GM19395 (cell line): Measurements from ENCODE around the gene TNFRSF19.

Source experiments
- ATAC-seq: cut with Tn5 transposase; IDR thresholded peaks from one replicate; pipeline ENCODE4 v1.9.1; 2021; ENCODE audit warnings: mild to moderate bottlenecking, moderate library complexity; ENCODE audit not compliant: unreplicated experiment

Gene TNFRSF19

DNA sequence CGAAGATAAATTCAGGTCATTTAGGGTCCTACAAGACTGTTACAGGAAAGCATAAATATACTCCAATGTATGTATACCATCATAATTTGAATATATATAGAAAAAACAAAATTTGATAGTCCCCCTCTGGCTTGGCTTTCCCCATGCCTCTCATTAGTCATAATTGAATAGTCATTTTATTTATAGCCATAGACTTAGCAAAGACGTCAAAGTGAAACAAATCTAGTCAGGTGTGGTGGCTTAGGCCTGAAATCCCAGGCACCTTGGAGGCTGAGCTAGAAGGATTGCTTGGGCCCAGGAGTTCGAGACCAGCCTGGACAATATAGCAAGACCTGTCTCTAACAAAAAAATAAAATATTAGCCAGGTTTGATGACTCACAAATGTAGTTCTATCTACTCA, 141.1 kb downstream of the TNFRSF19 start:
- ATAC-seq, result no peak

DNA sequence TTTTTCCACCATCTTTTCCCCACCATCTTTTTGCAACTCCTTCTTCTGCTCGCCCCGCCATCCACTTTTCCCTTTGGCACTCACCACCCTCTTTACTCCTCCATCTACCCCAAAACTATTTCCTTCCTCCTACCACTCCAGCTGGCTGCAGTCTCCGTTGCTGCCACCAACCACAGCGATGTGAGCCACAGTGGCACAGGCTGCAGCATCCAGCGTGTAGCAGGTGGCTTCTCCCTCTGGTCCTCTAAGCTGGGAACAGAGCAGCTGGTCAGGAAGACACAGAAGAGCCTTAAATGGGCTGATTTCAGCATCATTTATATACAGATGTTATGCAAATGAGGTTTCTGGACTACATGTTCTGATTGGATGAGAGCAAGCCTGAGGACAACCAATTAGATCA, 144.5 kb downstream of the TNFRSF19 start:
- ATAC-seq, result no peak

- ATAC-seq, result no peak
These were observed 145.0 kb downstream of the TNFRSF19 start for GRCh38 chr13:23715092-23715761.

DNA sequence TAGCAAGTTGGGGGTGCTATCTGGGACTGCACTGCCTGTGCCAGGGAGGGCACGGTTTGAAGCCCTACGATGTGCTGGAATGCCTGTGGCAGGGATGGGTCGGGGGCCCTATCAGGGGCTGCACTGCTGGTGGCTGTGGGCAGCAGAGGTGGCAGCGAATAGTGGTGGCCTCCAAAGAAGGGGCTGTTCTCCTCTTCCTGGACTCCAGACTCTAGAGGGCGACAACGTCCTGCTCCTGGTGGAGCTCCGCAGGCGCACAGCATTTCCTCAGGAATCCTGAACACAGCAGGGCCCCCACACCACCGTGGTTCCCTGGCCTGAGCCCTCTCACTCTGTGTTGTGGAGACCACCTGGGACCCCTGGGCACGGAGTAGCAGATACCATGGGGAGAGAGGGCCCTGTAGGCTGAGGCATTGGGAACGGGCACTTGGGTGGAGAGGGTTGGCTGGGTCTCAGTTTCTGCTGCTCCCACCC, 145.6 kb downstream of the TNFRSF19 start:
- ATAC-seq, result no peak

GRCh38 chr13:23716401-23716800, 146.2 kb downstream of the TNFRSF19 start:
- no peak for ATAC-seq

DNA sequence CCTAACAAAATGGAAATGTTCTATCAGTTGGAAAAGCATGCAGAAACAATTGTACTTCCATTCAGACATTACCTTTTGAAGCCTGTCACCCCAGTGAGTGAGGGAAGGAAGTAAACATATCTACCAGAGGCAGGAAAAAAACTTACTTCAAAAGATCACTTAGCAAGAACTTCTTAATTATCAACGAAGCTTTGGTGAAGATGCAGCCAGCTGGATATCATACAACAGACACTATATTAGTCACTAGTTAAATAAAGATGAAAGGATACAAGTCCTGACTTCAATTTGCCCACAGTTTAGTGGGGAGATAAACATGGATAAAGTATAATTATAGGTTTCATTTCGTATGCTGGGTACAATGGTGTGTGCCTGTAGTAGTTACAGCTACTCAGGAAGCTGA, 148.8 kb downstream of the TNFRSF19 start:
- no peak for ATAC-seq

DNA sequence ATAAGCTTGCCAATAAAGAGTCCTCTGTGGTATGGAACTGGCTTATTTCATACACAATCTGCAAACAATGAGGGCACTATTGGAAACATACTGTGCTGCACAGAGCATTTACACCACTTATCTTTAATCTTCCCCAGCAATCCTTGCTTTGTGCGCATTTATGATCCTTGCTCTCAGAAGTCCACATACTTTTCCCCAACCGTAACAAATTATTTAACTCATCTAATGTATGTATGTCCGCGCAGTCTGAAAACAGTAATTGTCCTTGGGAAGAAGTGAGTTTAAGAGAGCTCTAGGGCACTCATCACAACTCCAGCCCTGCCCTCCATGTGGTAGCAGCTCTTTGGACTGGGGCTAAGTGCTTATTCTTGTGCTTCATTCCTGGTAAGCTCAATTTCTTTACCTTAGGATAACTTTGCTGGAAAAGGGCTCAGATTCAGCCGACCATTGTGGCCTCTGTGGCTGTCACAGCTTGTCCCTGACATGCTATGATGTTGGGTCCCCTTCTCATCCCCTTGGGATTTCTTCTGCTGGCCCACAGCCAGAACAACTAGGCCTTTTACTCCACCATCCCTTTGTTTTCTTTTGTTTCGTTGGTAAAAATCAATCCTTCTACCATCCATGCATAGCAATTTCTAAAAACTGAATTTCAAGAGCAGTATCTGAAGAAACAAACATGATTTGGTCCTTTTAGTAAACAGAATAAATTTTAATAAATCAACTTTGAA, 152.7 kb downstream of the TNFRSF19 start:
- ATAC-seq, result no peak

GRCh38 chr13:23723471-23723870, 153.3 kb downstream of the TNFRSF19 start:
- no peak for ATAC-seq

- no peak for ATAC-seq
These were observed 154.2 kb downstream of the TNFRSF19 start for GRCh38 chr13:23724196-23724970.
